ENCODE data around the gene EFHB.

GRCh38 chr3:19945534-19945933 lies 11.5 kb upstream of the EFHB start:
- TF ChIP-seq, protein P1, sequence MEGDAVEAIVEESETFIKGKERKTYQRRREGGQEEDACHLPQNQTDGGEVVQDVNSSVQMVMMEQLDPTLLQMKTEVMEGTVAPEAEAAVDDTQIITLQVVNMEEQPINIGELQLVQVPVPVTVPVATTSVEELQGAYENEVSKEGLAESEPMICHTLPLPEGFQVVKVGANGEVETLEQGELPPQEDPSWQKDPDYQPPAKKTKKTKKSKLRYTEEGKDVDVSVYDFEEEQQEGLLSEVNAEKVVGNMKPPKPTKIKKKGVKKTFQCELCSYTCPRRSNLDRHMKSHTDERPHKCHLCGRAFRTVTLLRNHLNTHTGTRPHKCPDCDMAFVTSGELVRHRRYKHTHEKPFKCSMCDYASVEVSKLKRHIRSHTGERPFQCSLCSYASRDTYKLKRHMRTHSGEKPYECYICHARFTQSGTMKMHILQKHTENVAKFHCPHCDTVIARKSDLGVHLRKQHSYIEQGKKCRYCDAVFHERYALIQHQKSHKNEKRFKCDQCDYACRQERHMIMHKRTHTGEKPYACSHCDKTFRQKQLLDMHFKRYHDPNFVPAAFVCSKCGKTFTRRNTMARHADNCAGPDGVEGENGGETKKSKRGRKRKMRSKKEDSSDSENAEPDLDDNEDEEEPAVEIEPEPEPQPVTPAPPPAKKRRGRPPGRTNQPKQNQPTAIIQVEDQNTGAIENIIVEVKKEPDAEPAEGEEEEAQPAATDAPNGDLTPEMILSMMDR (IDR thresholded peaks at IDR 0.05; ENCODE audit: borderline replicate concordance, extremely low read depth, low read length, poor library complexity, severe bottlenecking) = no peak
- no peak for TF ChIP-seq EZH2 (IDR thresholded peaks at IDR 0.05; ENCODE audit: borderline replicate concordance, low read depth, low read length, severe bottlenecking)
